OCI-LY7 (cell line): ENCODE data around the gene GZMM. TPM values are rescaled to one million over a fixed set of nuclear protein-coding genes. Genes with fewer than 3 reads are reported as not detected.

Experiments
- BruUV-seq: library from RNA; stranded (reverse); fragments of 400-500 nt; replicated peaks from 2 replicates; lab custom pipeline; 2021; lab: Mats Ljungman, UMichigan
- CTCF ChIA-PET: fragments of 300-600 bp; sonication (Branson Sonifier 250); formaldehyde crosslinking; loops from one replicate; lab custom pipeline; 2022; ENCODE audit warnings: antibody characterized with exemption; ENCODE audit not compliant: unreplicated experiment; lab: Charles Lee
- POLR2A ChIA-PET: fragments of 300-600 bp; sonication (Branson Sonifier 250); formaldehyde crosslinking; loops from one replicate; lab custom pipeline; 2022; ENCODE audit warnings: antibody characterized with exemption; lab: Charles Lee
- DNase-seq: peaks from one replicate; pipeline ENCODE4 v3.0.0-alpha.2; 2015; ENCODE audit warnings: low spot score
- H2AFZ ChIP-seq: fragments of 200-600 bp; sonication (generic), shearing (Covaris generic); 2 replicates; pipeline ENCODE4 v1.6.1; 2014; ENCODE audit warnings: mild to moderate bottlenecking, antibody characterized with exemption, low read length, moderate library complexity
- H3K27ac ChIP-seq: fragments of 200-600 bp; sonication (generic); 2 replicates; pipeline ENCODE4 v1.5.1; 2014; ENCODE audit warnings: mixed run types, low read depth, mild to moderate bottlenecking, moderate library complexity, low read length, inconsistent platforms; ENCODE audit not compliant: poor library complexity, severe bottlenecking
- H3K36me3 ChIP-seq: fragments of 200-600 bp; sonication (generic); 2 replicates; pipeline ENCODE4 v1.6.1; 2014; ENCODE audit warnings: mild to moderate bottlenecking, antibody characterized with exemption, low read length, moderate library complexity, mixed read lengths; ENCODE audit not compliant: insufficient read depth
- H3K4me1 ChIP-seq: fragments of 200-600 bp; sonication (generic); 2 replicates; pipeline ENCODE4 v1.5.1; 2014; ENCODE audit warnings: mild to moderate bottlenecking, low read length; ENCODE audit not compliant: insufficient read depth, poor library complexity, severe bottlenecking
- H3K4me2 ChIP-seq: fragments of 200-600 bp; sonication (generic); 2 replicates; pipeline ENCODE4 v1.6.1; 2014; ENCODE audit warnings: mild to moderate bottlenecking, low read length
- H3K4me3 ChIP-seq: fragments of 200-600 bp; sonication (generic); 2 replicates; pipeline ENCODE4 v1.5.1; 2014; ENCODE audit warnings: mild to moderate bottlenecking, low read depth, low read length; ENCODE audit not compliant: poor library complexity, severe bottlenecking
- H3K79me2 ChIP-seq: fragments of 200-600 bp; sonication (generic); 2 replicates; pipeline ENCODE4 v1.6.1; 2016; ENCODE audit warnings: low read depth, mild to moderate bottlenecking, low read length, moderate library complexity, mixed read lengths; ENCODE audit not compliant: insufficient read depth
- H3K9me2 ChIP-seq: fragments of 200-600 bp; sonication (generic); 2 replicates; pipeline ENCODE4 v1.6.1; 2016; ENCODE audit warnings: mild to moderate bottlenecking, low read length, mixed read lengths; ENCODE audit not compliant: insufficient read depth
- H3K9me3 ChIP-seq: fragments of 200-600 bp; sonication (generic); 2 replicates; pipeline ENCODE4 v1.6.1; 2014; ENCODE audit warnings: mild to moderate bottlenecking, mixed run types, low read length, mixed read lengths
- H4K20me1 ChIP-seq: fragments of 200-600 bp; sonication (generic); 2 replicates; pipeline ENCODE4 v1.6.1; 2014; ENCODE audit warnings: mild to moderate bottlenecking, antibody characterized with exemption, low read length, moderate library complexity, mixed read lengths; ENCODE audit not compliant: insufficient read depth
- EZH2phosphoT487 ChIP-seq: fragments of 200-600 bp; sonication (generic); IDR thresholded peaks from 2 replicates; pipeline ENCODE4 v1.6.1; 2018; ENCODE audit warnings: low read depth, borderline replicate concordance, mild to moderate bottlenecking, mixed run types, antibody characterized with exemption, low read length, moderate library complexity, mixed read lengths
- intact Hi-C: fragments of 100-400 bp; cut with micrococcal nuclease; formaldehyde crosslinking; loops from one replicate; pipeline ENCODE4 v1.10.0; 2022; ENCODE audit not compliant: unreplicated experiment
- total RNA-seq, 2 experiments: library from RNA; depleted of rRNA in 1 of 2; stranded (reverse); fragments of >200 nt in 1 of 2; shearing (Covaris generic) in 1 of 2; gene quantifications; 2 replicates each; pipeline ENCODE4 v1.2.3, GENCODE V29; 2014 to 2022
- TF ChIP-seq, protein P1 (sequence below): fragments of 200-600 bp; sonication (generic); conservative IDR thresholded peaks from 2 replicates; pipeline ENCODE4 v1.5.1; 2014; ENCODE audit warnings: mild to moderate bottlenecking, antibody characterized with exemption, low read length, moderate library complexity, mixed read lengths

Gene GZMM
- total RNA-seq, 2 experiments from 2014 or later = not detected

- intact Hi-C loops = no loop called here
- Histone ChIP-seq H3K36me3 (no peaks in the 10 kb centered on the region), H2AFZ (no peak overlapping the region), H3K79me2 (no peaks in the 10 kb centered on the region), H3K4me1 (peaks cover 12% of the 10 kb centered on the region), H3K4me3 (no peak overlapping the region), H3K27ac (no peak overlapping the region), H3K9me2 (no peaks in the 10 kb centered on the region), H4K20me1 (no peaks in the 10 kb centered on the region), H3K4me2 (no peak overlapping the region), H3K9me3 (no peaks in the 10 kb centered on the region)
- ChIA-PET POLR2A (no interaction called here), CTCF (no interaction called here)
- no TSS peak for BruUV-seq
- TF ChIP-seq EZH2phosphoT487 = no peak
- TF ChIP-seq, protein P1, sequence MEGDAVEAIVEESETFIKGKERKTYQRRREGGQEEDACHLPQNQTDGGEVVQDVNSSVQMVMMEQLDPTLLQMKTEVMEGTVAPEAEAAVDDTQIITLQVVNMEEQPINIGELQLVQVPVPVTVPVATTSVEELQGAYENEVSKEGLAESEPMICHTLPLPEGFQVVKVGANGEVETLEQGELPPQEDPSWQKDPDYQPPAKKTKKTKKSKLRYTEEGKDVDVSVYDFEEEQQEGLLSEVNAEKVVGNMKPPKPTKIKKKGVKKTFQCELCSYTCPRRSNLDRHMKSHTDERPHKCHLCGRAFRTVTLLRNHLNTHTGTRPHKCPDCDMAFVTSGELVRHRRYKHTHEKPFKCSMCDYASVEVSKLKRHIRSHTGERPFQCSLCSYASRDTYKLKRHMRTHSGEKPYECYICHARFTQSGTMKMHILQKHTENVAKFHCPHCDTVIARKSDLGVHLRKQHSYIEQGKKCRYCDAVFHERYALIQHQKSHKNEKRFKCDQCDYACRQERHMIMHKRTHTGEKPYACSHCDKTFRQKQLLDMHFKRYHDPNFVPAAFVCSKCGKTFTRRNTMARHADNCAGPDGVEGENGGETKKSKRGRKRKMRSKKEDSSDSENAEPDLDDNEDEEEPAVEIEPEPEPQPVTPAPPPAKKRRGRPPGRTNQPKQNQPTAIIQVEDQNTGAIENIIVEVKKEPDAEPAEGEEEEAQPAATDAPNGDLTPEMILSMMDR = no peak
- no peak for DNase-seq
Measured at GRCh38 chr19:592101-592500, 48.2 kb downstream of the GZMM start.

DNA sequence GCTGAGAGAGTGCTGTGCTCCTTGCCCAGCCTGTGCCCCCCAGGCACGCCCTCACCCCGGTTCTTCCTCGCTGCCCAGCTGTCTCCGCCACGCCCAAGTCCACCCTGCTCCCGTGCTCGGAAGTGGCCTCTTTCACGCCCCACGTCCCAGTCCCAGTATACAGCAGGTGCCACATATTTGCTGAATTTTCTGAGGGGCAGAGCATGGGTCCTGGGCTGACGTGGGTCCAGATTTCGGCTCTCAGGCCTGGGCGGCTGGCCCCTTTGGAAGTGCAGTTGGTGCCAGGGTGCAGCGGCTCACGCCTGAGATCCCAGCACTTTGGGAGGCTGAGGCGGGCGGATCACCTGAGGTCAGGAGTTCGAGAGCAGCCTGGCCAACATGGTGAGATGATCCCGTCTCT is 49.2 kb downstream of the GZMM start:
- Histone ChIP-seq H3K4me2 (no peak overlapping the region), H3K4me1 (peaks cover 11% of the 10 kb centered on the region), H3K4me3 (no peak overlapping the region), H2AFZ (no peak overlapping the region), H3K79me2 (no peaks in the 10 kb centered on the region), H3K9me2 (no peaks in the 10 kb centered on the region), H3K27ac (no peak overlapping the region), H3K36me3 (no peaks in the 10 kb centered on the region), H4K20me1 (no peaks in the 10 kb centered on the region), H3K9me3 (no peaks in the 10 kb centered on the region)
- CTCF ChIA-PET = no interaction called here
- intact Hi-C loops = no loop called here
- no TSS peak for BruUV-seq
- TF ChIP-seq, protein P1 = no peak
- TF ChIP-seq EZH2phosphoT487 = no peak
- no peak for DNase-seq
- POLR2A ChIA-PET = no interaction called here

- no peaks in the 10 kb centered on the region for H4K20me1 ChIP-seq
- H3K4me1 ChIP-seq = peaks cover 7% of the 10 kb centered on the region
- no peak overlapping the region for H3K4me2 ChIP-seq
- no peak overlapping the region for H3K4me3 ChIP-seq
- ChIA-PET CTCF (no interaction called here), POLR2A (no interaction called here)
- no peaks in the 10 kb centered on the region for H3K36me3 ChIP-seq
- H3K9me3 ChIP-seq = no peaks in the 10 kb centered on the region
- DNase-seq = no peak
- intact Hi-C loops = no loop called here
- H3K9me2 ChIP-seq = no peaks in the 10 kb centered on the region
- H3K27ac ChIP-seq = no peak overlapping the region
- H3K79me2 ChIP-seq = no peaks in the 10 kb centered on the region
- no peak overlapping the region for H2AFZ ChIP-seq
- TF ChIP-seq EZH2phosphoT487 = no peak
- TF ChIP-seq, protein P1 = no peak
- no TSS peak for BruUV-seq
Measured at GRCh38 chr19:593505-593904, 49.7 kb downstream of the GZMM start.
